ENCODE results near the gene TPRN. TPM values are rescaled to one million over a fixed set of nuclear protein-coding genes. Genes with fewer than 3 reads are reported as not detected.

The TPRN gene
- total RNA-seq, 4 donors from 2014 or later = 0.29 to 17.1 (median 5.5) TPM

DNA sequence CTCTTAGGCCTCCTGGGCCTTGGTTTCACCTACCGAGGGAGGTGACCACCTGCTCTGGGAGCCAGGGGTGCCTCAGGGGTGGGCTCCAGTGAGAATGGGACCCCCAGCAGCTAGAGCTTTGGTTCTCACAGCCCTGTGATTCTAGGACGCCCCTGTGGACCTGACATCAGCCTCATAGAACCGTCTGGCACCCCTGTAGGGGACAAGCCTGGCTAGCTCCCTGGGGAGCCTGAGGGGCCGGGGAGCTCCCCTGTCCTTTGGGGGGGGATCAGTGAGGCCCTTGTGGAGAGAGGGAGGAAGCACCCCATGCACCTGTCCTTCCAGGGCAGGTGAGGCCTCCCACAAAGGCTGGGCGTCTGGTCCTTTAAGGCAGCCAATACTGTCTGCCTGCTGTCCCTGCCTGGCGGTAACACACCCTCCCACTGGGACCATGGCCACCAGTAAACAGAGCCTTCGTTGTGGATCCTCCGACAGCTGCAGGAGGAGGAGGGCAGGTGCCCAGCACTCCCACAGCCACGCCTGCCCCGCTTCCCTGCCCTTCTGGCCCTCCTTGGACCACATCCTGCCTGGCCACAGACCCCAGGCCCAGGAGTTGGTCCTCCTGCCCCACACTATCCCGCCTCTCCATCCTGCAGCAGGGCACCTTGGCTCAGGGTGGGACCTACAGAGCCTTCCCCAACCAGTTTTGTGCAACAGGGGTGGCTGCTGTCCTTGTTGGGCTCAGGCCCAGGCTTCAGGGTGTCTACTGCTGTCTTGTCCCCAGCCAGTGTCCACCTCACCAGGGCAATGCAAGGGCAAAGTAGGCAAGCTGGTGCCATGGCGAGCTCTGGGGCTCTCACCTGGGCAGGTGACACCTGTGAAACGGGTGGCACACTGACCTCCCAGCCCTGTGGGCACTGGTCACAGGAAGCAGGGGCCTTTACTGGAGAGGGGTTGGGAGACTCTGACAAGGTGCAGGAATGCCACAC lies 37.5 kb upstream of the TPRN start:
- no peak for DNase-seq
- no peak for TF ChIP-seq POLR2A (IDR thresholded peaks at IDR 0.05)
- TF ChIP-seq, protein P1, sequence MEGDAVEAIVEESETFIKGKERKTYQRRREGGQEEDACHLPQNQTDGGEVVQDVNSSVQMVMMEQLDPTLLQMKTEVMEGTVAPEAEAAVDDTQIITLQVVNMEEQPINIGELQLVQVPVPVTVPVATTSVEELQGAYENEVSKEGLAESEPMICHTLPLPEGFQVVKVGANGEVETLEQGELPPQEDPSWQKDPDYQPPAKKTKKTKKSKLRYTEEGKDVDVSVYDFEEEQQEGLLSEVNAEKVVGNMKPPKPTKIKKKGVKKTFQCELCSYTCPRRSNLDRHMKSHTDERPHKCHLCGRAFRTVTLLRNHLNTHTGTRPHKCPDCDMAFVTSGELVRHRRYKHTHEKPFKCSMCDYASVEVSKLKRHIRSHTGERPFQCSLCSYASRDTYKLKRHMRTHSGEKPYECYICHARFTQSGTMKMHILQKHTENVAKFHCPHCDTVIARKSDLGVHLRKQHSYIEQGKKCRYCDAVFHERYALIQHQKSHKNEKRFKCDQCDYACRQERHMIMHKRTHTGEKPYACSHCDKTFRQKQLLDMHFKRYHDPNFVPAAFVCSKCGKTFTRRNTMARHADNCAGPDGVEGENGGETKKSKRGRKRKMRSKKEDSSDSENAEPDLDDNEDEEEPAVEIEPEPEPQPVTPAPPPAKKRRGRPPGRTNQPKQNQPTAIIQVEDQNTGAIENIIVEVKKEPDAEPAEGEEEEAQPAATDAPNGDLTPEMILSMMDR (IDR thresholded peaks at IDR 0.05) = no peak
- Histone ChIP-seq H3K36me3 (no peaks in the 10 kb centered on the region), H3K27ac (no peak overlapping the region), H3K4me1 (peaks cover 5 to 9% of the 10 kb centered on the region in 2 donors), H3K4me3 (no peak overlapping the region), H3K27me3 (peaks cover 0 to under 1% of the 10 kb centered on the region in 2 donors), H3K9me3 (no peaks in the 10 kb centered on the region)
- intact Hi-C loops (cut with DNase I; ENCODE audit: low total_unique reads) = no loop called here

DNA sequence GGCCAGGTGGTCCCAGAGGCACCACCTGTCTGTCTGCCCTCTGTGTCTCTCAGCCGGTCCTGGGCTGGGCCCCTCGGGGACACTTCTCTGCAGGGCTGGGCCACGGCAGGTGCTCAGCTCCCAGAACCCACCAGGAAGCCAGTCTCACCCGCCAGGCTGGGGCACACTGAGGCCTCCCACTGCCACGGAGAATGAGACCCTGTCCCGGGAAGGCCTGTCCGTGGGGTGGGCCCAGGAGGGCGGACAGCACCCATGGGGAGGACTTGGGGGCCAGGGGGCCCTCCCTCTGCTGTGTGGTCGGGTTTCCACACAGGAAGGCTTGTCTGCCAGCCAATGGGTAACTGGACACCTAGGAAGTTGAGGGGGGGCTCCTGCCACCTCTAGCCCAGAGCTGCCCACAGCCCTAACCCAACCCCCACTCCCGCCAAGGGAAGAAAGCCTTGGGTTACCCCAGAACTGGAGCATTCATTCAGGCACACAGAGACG lies 36.4 kb upstream of the TPRN start:
- intact Hi-C loops (cut with DNase I; ENCODE audit: low total_unique reads) = no loop called here
- H3K27me3 ChIP-seq = peaks cover 0 to 4% of the 10 kb centered on the region in 2 donors
- no peaks in the 10 kb centered on the region for H3K36me3 ChIP-seq
- DNase-seq = no peak
- no peaks in the 10 kb centered on the region for H3K9me3 ChIP-seq
- H3K4me1 ChIP-seq = peaks cover 0 to 9% of the 10 kb centered on the region in 2 donors
- TF ChIP-seq, protein P1 (IDR thresholded peaks at IDR 0.05) = no peak
- TF ChIP-seq POLR2A (IDR thresholded peaks at IDR 0.05) = no peak
- peak overlapping the region in 1 of 2 donors; percentile 44 for H3K27ac ChIP-seq
- H3K4me3 ChIP-seq = no peak overlapping the region

DNA sequence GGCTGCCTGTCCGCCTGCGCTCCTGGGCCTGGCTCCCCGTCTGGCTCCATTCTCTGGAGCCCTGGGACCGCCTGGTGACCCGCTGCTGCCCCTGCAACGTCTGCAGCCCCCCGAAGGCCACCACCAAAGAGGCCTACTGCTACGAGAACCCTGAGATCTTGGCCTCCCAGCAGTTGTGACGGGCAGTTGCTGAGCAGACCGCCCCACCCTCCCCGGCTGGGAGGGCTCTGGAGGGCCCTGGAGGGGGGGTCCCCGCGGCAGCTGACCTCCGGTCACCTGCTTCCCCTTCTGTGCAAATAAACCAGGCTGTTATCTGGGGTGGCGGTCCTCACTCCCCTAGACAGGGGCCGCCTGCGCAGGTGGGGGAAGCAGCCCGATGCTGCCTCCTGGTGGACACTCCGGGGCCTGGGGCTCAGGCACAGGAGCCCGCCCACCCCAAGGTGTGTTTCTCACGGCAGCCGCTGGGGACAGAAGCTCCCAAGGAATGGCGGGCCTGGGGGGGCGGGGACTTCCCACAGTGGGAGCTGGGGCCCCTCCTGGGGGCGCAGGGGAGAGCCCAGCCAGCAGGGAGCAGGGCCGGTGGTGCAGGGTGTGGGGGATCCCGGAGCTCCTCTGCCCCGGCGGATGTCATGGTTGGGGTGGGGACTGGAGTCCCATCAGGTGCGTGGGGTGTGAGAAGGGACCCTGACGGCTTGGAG lies 35.8 kb upstream of the TPRN start:
- intact Hi-C loops (cut with DNase I; ENCODE audit: low total_unique reads) = no loop called here
- Histone ChIP-seq H3K27me3 (peaks cover 0 to 4% of the 10 kb centered on the region in 2 donors), H3K36me3 (no peaks in the 10 kb centered on the region), H3K9me3 (no peaks in the 10 kb centered on the region), H3K4me1 (peaks cover 0 to 9% of the 10 kb centered on the region in 2 donors), H3K27ac (peak overlapping the region in 1 of 2 donors; percentile 44), H3K4me3 (peak overlapping the region in 1 of 2 donors; percentile 17)
- DNase-seq = peak; percentile 88 to 89
- TF ChIP-seq, protein P1 (IDR thresholded peaks at IDR 0.05) = peak; percentile 95 to 100 (median 97)
- no peak for TF ChIP-seq POLR2A (IDR thresholded peaks at IDR 0.05)

DNA sequence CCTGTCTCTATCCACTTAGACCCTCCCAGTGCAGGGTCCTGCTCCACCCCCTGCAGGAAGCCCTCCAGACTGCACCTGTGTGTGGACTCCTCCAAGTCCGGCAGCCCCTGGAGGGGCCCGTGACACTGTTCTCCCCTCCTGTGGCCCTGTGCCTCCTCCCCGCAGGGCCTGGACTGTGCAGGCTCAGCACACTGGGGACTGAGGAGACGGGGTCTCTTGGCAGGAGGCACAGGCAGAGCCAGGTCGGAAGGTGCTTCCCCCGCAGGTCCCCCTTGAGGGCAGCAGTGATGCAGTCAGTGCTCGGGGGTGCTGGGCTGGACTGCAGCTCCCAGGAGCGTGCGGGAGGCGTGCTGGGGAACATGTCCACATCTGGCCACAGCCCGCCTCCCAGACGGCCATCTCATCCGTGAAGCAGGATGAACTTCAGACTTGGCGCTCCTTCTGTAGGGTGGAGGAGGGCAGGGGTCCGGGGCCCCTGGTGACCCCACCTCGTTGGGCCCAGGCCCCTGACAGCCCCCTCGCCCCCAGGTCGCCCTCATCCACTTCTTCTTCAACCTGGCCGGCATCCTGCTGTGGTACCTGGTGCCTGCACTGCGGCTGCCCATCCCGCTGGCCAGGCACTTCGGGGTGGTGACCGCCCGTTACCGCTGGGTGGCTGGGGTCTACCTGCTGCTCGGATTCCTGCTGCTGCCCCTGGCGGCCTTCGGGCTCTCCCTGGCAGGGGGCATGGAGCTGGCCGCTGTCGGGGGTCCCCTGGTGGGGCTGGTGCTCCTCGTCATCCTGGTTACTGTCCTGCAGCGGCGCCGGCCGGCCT lies 35.1 kb upstream of the TPRN start:
- Histone ChIP-seq H3K9me3 (no peaks in the 10 kb centered on the region), H3K4me3 (peak overlapping the region in 1 of 2 donors; percentile 17), H3K36me3 (no peaks in the 10 kb centered on the region), H3K27ac (peak overlapping the region in 1 of 2 donors; percentile 22), H3K27me3 (peaks cover 0 to 4% of the 10 kb centered on the region in 2 donors), H3K4me1 (peaks cover 0 to 9% of the 10 kb centered on the region in 2 donors)
- intact Hi-C loops (cut with DNase I; ENCODE audit: low total_unique reads) = no loop called here
- TF ChIP-seq, protein P1 (IDR thresholded peaks at IDR 0.05) = no peak
- no peak for TF ChIP-seq POLR2A (IDR thresholded peaks at IDR 0.05)
- no peak for DNase-seq
